Endothelial cell of umbilical vein (primary cell): ENCODE data around the gene IRF6.

Experiments
- CTCF ChIP-seq, 2 donors: IDR thresholded peaks; 1 replicate in 1 of 2; 2 replicates in 1 of 2; pipeline ENCODE4 v1.5.1; 2011; ENCODE audit warnings: low read length in 2 of 2, mild to moderate bottlenecking in 2 of 2, moderate library complexity in 2 of 2, control low read depth in 1 of 2, inconsistent platforms in 1 of 2, low read depth in 1 of 2; ENCODE audit not compliant: insufficient read depth in 1 of 2; ENCODE audit errors: extremely low read depth in 1 of 2
- EZH2 ChIP-seq: IDR thresholded peaks from 2 replicates; pipeline ENCODE4 v1.6.1; 2012; ENCODE audit warnings: borderline replicate concordance, low read depth, mild to moderate bottlenecking, moderate library complexity, low read length, inconsistent platforms; ENCODE audit not compliant: severe bottlenecking
- JUN ChIP-seq: IDR thresholded peaks from 2 replicates; pipeline ENCODE4 v1.6.1; 2011; ENCODE audit warnings: borderline replicate concordance, low read depth; ENCODE audit not compliant: insufficient read length, insufficient read depth
- POLR2A ChIP-seq: IDR thresholded peaks from 2 replicates; pipeline ENCODE4 v1.6.1; 2012; ENCODE audit warnings: low read depth, mild to moderate bottlenecking, control low read depth, low read length

DNA sequence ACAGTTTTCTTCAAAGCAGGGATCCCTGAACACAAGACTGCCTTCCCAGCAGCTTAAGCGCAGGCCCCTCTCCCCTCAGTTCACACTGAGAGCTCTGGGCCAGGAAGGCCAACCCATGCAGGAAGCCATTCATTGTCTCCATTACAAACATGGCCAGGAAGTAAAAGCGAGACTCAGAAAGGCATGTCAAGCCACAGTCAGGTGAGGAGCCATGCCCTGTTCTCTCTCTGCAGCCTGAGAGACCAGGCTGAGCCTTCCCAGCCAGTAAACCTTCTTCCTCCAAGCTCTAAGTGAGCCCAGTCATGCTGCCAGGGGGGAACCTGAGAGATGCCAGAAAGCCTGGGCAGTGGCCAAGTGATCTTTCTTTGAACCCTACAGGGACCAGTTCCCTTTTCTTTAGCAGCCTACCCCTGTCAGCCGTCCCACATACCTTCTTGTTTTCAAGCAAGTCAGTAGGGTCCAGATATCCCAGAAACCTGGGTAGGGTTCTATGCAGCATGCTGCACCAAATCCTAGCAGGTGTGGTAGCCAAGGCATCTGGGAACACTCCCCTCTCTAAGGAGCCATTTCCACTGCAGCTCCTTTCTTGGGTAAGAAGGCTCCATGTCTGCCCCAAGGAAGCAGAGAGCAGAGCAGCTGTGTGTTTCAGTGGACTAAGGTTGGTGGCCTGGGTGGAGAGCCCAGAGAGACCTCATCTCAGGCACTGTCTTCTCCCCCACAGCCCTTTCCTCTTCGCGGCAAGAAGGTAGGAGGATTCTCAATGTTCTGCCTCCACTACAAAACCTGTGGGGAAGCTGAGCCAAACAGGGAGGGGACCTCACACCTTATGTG, 49.1 kb downstream of the IRF6 start:
- TF ChIP-seq POLR2A (no peak), CTCF (IDR thresholded peaks at IDR 0.05; ENCODE audit: extremely low read depth in 1 of 2, insufficient read depth in 1 of 2, low read depth in 1 of 2, low read length in 2 of 2) (no peak), JUN (no peak), EZH2 (no peak)
